Body of pancreas (tissue), 4 donors: ENCODE measurements around the gene NBPF9.
"Not testable (repeated sequence)": the region's sequence is repeated elsewhere in the genome, so short reads cannot be mapped to it uniquely, and the experiment has no call there.

Source experiments
- POLR2A ChIP-seq, 3 donors: fragments of 450-650 bp; IDR thresholded peaks; one replicate each; pipeline ENCODE4 v1.6.1; 2016; ENCODE audit warnings: antibody characterized with exemption in 3 of 3, mild to moderate bottlenecking in 2 of 3
- TF ChIP-seq, protein P1 (sequence below), 7 experiments: fragments of 450-650 bp in 4 of 7; fragments of 200-600 bp in 3 of 7; sonication (generic) in 3 of 7; IDR thresholded peaks; one replicate each; pipeline ENCODE4 v1.5.1; 2016 to 2019; ENCODE audit warnings: antibody characterized with exemption in 7 of 7

DNA sequence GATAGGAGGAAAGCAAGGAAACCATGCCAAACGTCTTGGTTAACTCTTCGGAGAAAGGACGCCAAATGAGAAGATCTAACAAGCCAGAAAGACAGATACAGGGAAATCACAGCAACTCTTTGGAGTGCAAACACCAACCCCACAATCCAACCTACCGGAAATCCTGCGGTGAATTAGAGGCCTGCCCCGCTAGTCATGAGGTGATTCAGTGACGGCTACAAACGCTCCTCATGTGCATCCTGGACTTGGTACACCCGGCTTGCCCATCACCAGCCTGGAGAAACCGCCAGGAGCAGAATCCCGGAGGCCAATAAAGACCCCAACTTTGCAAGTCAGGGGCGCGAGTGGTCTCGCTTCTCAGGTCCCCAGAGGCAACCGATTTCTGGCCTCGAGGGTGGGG lies 777 bp downstream of the NBPF9 start:
- TF ChIP-seq, protein P1, sequence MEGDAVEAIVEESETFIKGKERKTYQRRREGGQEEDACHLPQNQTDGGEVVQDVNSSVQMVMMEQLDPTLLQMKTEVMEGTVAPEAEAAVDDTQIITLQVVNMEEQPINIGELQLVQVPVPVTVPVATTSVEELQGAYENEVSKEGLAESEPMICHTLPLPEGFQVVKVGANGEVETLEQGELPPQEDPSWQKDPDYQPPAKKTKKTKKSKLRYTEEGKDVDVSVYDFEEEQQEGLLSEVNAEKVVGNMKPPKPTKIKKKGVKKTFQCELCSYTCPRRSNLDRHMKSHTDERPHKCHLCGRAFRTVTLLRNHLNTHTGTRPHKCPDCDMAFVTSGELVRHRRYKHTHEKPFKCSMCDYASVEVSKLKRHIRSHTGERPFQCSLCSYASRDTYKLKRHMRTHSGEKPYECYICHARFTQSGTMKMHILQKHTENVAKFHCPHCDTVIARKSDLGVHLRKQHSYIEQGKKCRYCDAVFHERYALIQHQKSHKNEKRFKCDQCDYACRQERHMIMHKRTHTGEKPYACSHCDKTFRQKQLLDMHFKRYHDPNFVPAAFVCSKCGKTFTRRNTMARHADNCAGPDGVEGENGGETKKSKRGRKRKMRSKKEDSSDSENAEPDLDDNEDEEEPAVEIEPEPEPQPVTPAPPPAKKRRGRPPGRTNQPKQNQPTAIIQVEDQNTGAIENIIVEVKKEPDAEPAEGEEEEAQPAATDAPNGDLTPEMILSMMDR (IDR thresholded peaks at IDR 0.05): not testable (repeated sequence)
- not testable (repeated sequence) for TF ChIP-seq POLR2A (IDR thresholded peaks at IDR 0.05)
